GM18517 (cell line): Measurements from ENCODE around the gene NMNAT2.
"Not testable (repeated sequence)": the region's sequence is repeated elsewhere in the genome, so short reads cannot be mapped to it uniquely, and the experiment has no call there.

Experiments used
- ATAC-seq: cut with Tn5 transposase; IDR thresholded peaks from one replicate; pipeline ENCODE4 v1.9.1; 2021; ENCODE audit warnings: mild to moderate bottlenecking, moderate library complexity; ENCODE audit not compliant: unreplicated experiment

Gene NMNAT2

GRCh38 chr1:183291216-183291762 lies 126.9 kb downstream of the NMNAT2 start:
- ATAC-seq = no peak

GRCh38 chr1:183290628-183291027 lies 127.6 kb downstream of the NMNAT2 start:
- no peak for ATAC-seq

- no peak for ATAC-seq
These were observed 129.1 kb downstream of the NMNAT2 start for GRCh38 chr1:183289051-183289496.

GRCh38 chr1:183288583-183288982 lies 129.6 kb downstream of the NMNAT2 start:
- ATAC-seq = no peak

GRCh38 chr1:183287191-183287675 lies 130.9 kb downstream of the NMNAT2 start:
- no peak for ATAC-seq

GRCh38 chr1:183285746-183286145 lies 132.4 kb downstream of the NMNAT2 start:
- no peak for ATAC-seq

- no peak for ATAC-seq
These were observed 132.9 kb downstream of the NMNAT2 start for GRCh38 chr1:183285256-183285655.

GRCh38 chr1:183284086-183284485 lies 134.1 kb downstream of the NMNAT2 start:
- no peak for ATAC-seq

GRCh38 chr1:183283286-183283685 lies 134.9 kb downstream of the NMNAT2 start:
- ATAC-seq = no peak

GRCh38 chr1:183282101-183282855 lies 135.9 kb downstream of the NMNAT2 start:
- ATAC-seq = no peak

- peak; percentile 69 for ATAC-seq
These were observed 136.6 kb downstream of the NMNAT2 start for GRCh38 chr1:183281553-183282091.

- no peak for ATAC-seq
These were observed 137.1 kb downstream of the NMNAT2 start for GRCh38 chr1:183281039-183281438.

GRCh38 chr1:183279835-183280234 lies 138.3 kb downstream of the NMNAT2 start:
- ATAC-seq = no peak

- ATAC-seq = no peak
These were observed 139.2 kb downstream of the NMNAT2 start for GRCh38 chr1:183278739-183279591.

- ATAC-seq = no peak
These were observed 140.1 kb downstream of the NMNAT2 start for GRCh38 chr1:183277821-183278738.

GRCh38 chr1:183276386-183277080 lies 141.6 kb downstream of the NMNAT2 start:
- ATAC-seq = no peak

GRCh38 chr1:183275322-183275721 lies 142.9 kb downstream of the NMNAT2 start:
- no peak for ATAC-seq

GRCh38 chr1:183274836-183275235 lies 143.3 kb downstream of the NMNAT2 start:
- no peak for ATAC-seq

GRCh38 chr1:183273984-183274383 lies 144.2 kb downstream of the NMNAT2 start:
- not testable (repeated sequence) for ATAC-seq

GRCh38 chr1:183273300-183273699 lies 144.9 kb downstream of the NMNAT2 start:
- ATAC-seq = no peak
